Measurements from ENCODE around the gene OLFM4.

GRCh38 chr13:53069800-53070199 is 41.2 kb downstream of the OLFM4 start:
- TF ChIP-seq REST (IDR thresholded peaks at IDR 0.05; ENCODE audit: insufficient read depth in 1 of 2, low read depth in 2 of 2, low read length in 2 of 2) = no peak
- TF ChIP-seq TAF1 (IDR thresholded peaks at IDR 0.05; ENCODE audit: borderline replicate concordance, insufficient read depth, low read length) = no peak

Measured in PFSK-1 (cell line).